ENCODE data around the gene TXNIP.

The TXNIP gene

DNA sequence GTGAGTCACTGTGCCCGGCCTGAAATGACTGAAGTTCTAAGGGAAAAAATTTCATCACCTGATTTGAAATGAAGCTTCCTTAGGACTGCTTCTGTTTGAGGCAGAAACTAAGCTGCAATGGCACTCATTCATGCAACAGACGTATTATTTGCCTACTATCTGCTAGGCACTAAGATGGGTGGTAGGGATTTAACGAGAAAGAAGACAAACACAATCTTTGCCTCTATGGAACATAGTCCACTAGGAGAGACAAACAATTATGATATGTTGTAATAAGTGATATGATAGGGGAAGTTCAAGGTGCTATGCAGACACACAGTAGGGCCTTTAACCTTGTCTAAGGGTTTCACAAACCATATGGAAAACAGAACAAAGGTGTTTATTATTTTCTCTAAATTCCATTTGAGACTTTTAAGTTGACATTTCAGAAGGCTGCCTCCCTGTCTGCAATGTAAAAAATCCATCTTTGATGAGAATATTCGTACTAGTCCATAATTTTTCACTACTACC lies 49.8 kb downstream of the TXNIP start:
- Histone ChIP-seq H3K4me2 (ENCODE audit: low read length) (no peak overlapping the region), H2AFZ (no peak overlapping the region), H3K36me3 (ENCODE audit: control insufficient read depth, insufficient read depth, low read length) (no peaks in the 10 kb centered on the region), H3K27me3 (ENCODE audit: control insufficient read depth, insufficient read depth, low read length) (no peaks in the 10 kb centered on the region), H3K9ac (no peak overlapping the region), H3K79me2 (peaks cover under 1% of the 10 kb centered on the region), H3K9me3 (ENCODE audit: control insufficient read depth, low read length) (no peaks in the 10 kb centered on the region), H3K4me3 (ENCODE audit: low read depth, low read length) (no peak overlapping the region), H3K27ac (no peak overlapping the region), H3K4me1 (no peaks in the 10 kb centered on the region)
- TF ChIP-seq CTCF (IDR thresholded peaks at IDR 0.05) = no peak

DNA sequence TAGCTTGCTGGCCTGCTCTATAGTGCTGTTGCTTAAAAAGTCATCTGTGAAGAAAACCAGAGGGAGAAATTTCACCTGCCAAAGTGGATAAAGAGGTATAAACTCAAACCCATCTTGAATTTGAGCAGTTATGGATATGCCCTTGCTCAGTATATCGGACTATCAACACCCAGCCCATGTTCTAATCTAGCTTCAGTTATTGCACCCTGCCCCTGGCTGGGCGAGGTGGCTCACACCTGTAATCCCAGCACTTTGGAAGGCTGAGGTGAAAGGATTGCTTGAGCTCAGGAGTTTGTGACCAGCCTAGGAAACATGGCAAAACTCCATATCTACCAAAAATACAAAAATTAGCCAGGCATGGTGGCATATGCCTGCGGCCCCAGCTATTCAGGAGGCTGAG lies 51.8 kb downstream of the TXNIP start:
- Histone ChIP-seq H3K4me2 (ENCODE audit: low read length) (no peak overlapping the region), H3K4me3 (ENCODE audit: low read depth, low read length) (no peak overlapping the region), H3K27ac (no peak overlapping the region), H2AFZ (no peak overlapping the region), H3K27me3 (ENCODE audit: control insufficient read depth, insufficient read depth, low read length) (no peaks in the 10 kb centered on the region), H3K36me3 (ENCODE audit: control insufficient read depth, insufficient read depth, low read length) (no peaks in the 10 kb centered on the region), H3K79me2 (no peaks in the 10 kb centered on the region), H3K9me3 (ENCODE audit: control insufficient read depth, low read length) (no peaks in the 10 kb centered on the region), H3K9ac (no peak overlapping the region), H3K4me1 (no peaks in the 10 kb centered on the region)
- TF ChIP-seq CTCF (IDR thresholded peaks at IDR 0.05) = no peak

GRCh38 chr1:145942871-145943270 lies 53.5 kb downstream of the TXNIP start:
- no peak overlapping the region for H3K27ac ChIP-seq
- no peak for TF ChIP-seq CTCF (IDR thresholded peaks at IDR 0.05)
- no peak overlapping the region for H2AFZ ChIP-seq
- no peaks in the 10 kb centered on the region for H3K79me2 ChIP-seq
- no peak overlapping the region for H3K9ac ChIP-seq
- H3K27me3 ChIP-seq (ENCODE audit: control insufficient read depth, insufficient read depth, low read length) = no peaks in the 10 kb centered on the region
- no peak overlapping the region for H3K4me2 ChIP-seq (ENCODE audit: low read length)
- no peaks in the 10 kb centered on the region for H3K9me3 ChIP-seq (ENCODE audit: control insufficient read depth, low read length)
- H3K4me1 ChIP-seq = no peaks in the 10 kb centered on the region
- H3K36me3 ChIP-seq (ENCODE audit: control insufficient read depth, insufficient read depth, low read length) = no peaks in the 10 kb centered on the region
- no peak overlapping the region for H3K4me3 ChIP-seq (ENCODE audit: low read depth, low read length)

Measured in parathyroid adenoma (tissue), 2 donors.